Endodermal cell (in vitro differentiated cells): ENCODE measurements around the gene NUP188. TPM values are rescaled to one million over a fixed set of nuclear protein-coding genes. Genes with fewer than 3 reads are reported as not detected.

Experiments used
- DNase-seq: peaks from one replicate; pipeline ENCODE4 v3.0.0-alpha.2; 2017
- H3K27ac ChIP-seq: 2 replicates; pipeline ENCODE4 v1.5.1; 2013; ENCODE audit warnings: mild to moderate bottlenecking, low read depth, low read length, moderate library complexity
- H3K27me3 ChIP-seq: 2 replicates; pipeline ENCODE4 v1.6.1; 2013; ENCODE audit warnings: mild to moderate bottlenecking, low read length, moderate library complexity; ENCODE audit not compliant: insufficient read depth, control insufficient read depth, poor library complexity, severe bottlenecking
- H3K36me3 ChIP-seq: 2 replicates; pipeline ENCODE4 v1.7.0; 2013; ENCODE audit warnings: mild to moderate bottlenecking, low read length, moderate library complexity; ENCODE audit not compliant: control insufficient read depth, insufficient read depth
- H3K4me1 ChIP-seq: one replicate; pipeline ENCODE4 v1.7.0; 2013; ENCODE audit warnings: low read length; ENCODE audit not compliant: control insufficient read depth, insufficient read depth
- H3K4me3 ChIP-seq: 2 replicates; pipeline ENCODE4 v1.5.1; 2013; ENCODE audit warnings: mild to moderate bottlenecking, low read length, moderate library complexity
- H3K9ac ChIP-seq: 2 replicates; pipeline ENCODE4 v1.6.1; 2013; ENCODE audit warnings: mild to moderate bottlenecking, low read length, moderate library complexity; ENCODE audit not compliant: poor library complexity, severe bottlenecking; ENCODE audit errors: extremely low read depth
- H3K9me3 ChIP-seq: 2 replicates; pipeline ENCODE4 v1.6.1; 2013; ENCODE audit warnings: mild to moderate bottlenecking, low read length, moderate library complexity; ENCODE audit not compliant: control insufficient read depth
- H3K27ac Mint-ChIP-seq: 2 replicates; pipeline ENCODE4 v1.8.0; 2020; ENCODE audit warnings: mixed read lengths
- H3K27me3 Mint-ChIP-seq: 2 replicates; pipeline ENCODE4 v1.8.0; 2021; ENCODE audit warnings: mild to moderate bottlenecking, mixed read lengths; ENCODE audit not compliant: insufficient read depth
- H3K36me3 Mint-ChIP-seq: 2 replicates; pipeline ENCODE4 v1.8.0; 2020; ENCODE audit warnings: low read depth, mixed read lengths
- H3K4me1 Mint-ChIP-seq: 2 replicates; pipeline ENCODE4 v1.8.0; 2020; ENCODE audit warnings: mixed read lengths
- H3K4me3 Mint-ChIP-seq: 2 replicates; pipeline ENCODE4 v1.8.0; 2020; ENCODE audit warnings: mild to moderate bottlenecking, moderate library complexity, mixed read lengths
- H3K9me3 Mint-ChIP-seq: 2 replicates; pipeline ENCODE4 v1.8.0; 2020; ENCODE audit warnings: mild to moderate bottlenecking, mixed read lengths
- CTCF ChIP-seq: fragments of 200-600 bp; sonication (generic); conservative IDR thresholded peaks from 2 replicates; pipeline ENCODE4 v1.5.0; 2021; ENCODE audit warnings: antibody characterized with exemption, mild to moderate bottlenecking
- WGBS, 2 experiments: methylation state at CpG; one replicate each; pipeline versions ENCODE4 v1.1.5 to v1.1.7; 2013; ENCODE audit warnings: missing lambda C conversion rate in 2 of 2, mixed read lengths in 1 of 2; ENCODE audit not compliant: insufficient coverage in 1 of 2, insufficient read length in 1 of 2; 5-methylcytosine and 5-hydroxymethylcytosine counted together
- total RNA-seq, 2 donors: library from RNA; stranded (reverse); fragmentation: NEBNext Ultra II Directional in 1 of 2; extraction: Animal tissue kit (Norgen Biotek cat#: 25700) in 1 of 2; gene quantifications; 2 replicates in 1 of 2; 3 replicates in 1 of 2; pipeline ENCODE4 v1.2.1, GENCODE V29; 2021

NUP188 gene
- total RNA-seq, 2 donors from 2014 or later: 89.8 to 94.8 TPM

DNA sequence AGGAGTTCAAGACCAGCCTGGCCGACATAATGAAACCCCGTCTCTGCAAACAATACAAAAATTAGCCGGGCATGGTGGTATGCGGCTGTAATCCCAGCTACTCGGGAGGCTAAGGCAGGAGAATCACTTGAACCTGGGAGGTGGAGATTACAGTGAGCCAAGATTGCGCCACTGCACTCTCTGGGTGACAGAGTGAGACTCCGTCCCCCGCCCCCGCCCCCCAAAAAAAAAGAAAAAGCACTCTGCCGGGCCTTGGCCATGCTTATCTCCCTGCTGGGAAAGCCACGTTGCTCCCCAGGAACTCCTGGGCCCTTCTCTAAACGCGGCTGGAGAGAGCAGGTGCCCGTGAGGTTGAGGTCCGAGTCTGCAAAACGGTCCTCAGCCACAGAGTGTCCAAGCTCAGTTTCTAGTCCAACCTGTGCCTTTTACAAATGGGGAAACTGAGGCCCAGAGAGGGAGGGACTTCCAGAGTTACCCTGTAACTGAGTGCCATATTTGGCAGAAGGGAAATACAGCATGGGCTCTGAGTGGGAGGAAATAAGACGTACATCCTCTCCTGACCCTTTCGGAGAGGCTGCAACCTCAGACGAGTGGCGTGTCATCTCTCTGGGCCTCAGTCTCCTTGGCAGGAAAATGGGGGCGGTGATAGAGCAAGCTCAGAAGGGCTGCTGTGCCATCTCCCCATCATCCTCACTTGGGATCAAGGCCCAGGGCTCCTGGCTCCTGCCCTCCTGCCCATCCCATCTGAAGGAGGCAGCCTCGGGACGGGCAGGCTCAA is 33.3 kb upstream of the NUP188 start:
- Histone ChIP-seq H3K27me3 (no peaks in the 10 kb centered on the region), H3K9me3 (no peaks in the 10 kb centered on the region), H3K27ac (no peak overlapping the region), H3K9ac (no peak overlapping the region), H3K4me1 (peaks cover 16% of the 10 kb centered on the region), H3K4me3 (no peak overlapping the region), H3K36me3 (peaks cover 73% of the 10 kb centered on the region)
- Mint-ChIP-seq H3K9me3 (no peaks in the 10 kb centered on the region), H3K4me1 (peaks cover 26% of the 10 kb centered on the region), H3K27me3 (no peaks in the 10 kb centered on the region), H3K27ac (no peak overlapping the region), H3K4me3 (no peak overlapping the region), H3K36me3 (peaks cover 43% of the 10 kb centered on the region)
- WGBS, 2 experiments: 90 to 94% methylated on average over 14 to 23 of the region's 23 CpGs
- TF ChIP-seq CTCF: no peak
- no peak for DNase-seq

DNA sequence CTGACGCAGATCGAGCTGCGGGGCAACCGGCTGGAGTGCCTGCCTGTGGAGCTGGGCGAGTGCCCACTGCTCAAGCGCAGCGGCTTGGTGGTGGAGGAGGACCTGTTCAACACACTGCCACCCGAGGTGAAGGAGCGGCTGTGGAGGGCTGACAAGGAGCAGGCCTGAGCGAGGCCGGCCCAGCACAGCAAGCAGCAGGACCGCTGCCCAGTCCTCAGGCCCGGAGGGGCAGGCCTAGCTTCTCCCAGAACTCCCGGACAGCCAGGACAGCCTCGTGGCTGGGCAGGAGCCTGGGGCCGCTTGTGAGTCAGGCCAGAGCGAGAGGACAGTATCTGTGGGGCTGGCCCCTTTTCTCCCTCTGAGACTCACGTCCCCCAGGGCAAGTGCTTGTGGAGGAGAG is 31.3 kb upstream of the NUP188 start:
- Mint-ChIP-seq H3K9me3 (no peaks in the 10 kb centered on the region), H3K36me3 (peaks cover 36% of the 10 kb centered on the region), H3K4me1 (peaks cover 23% of the 10 kb centered on the region), H3K4me3 (no peak overlapping the region), H3K27me3 (no peaks in the 10 kb centered on the region), H3K27ac (no peak overlapping the region)
- DNase-seq: peak; percentile 50
- TF ChIP-seq CTCF: no peak
- Histone ChIP-seq H3K4me3 (no peak overlapping the region), H3K36me3 (peaks cover 54% of the 10 kb centered on the region), H3K4me1 (peaks cover 9% of the 10 kb centered on the region), H3K9me3 (no peaks in the 10 kb centered on the region), H3K9ac (no peak overlapping the region), H3K27me3 (no peaks in the 10 kb centered on the region), H3K27ac (no peak overlapping the region)
- 94 to 97% methylated on average over 10 to 18 of the region's 18 CpGs for WGBS, 2 experiments

DNA sequence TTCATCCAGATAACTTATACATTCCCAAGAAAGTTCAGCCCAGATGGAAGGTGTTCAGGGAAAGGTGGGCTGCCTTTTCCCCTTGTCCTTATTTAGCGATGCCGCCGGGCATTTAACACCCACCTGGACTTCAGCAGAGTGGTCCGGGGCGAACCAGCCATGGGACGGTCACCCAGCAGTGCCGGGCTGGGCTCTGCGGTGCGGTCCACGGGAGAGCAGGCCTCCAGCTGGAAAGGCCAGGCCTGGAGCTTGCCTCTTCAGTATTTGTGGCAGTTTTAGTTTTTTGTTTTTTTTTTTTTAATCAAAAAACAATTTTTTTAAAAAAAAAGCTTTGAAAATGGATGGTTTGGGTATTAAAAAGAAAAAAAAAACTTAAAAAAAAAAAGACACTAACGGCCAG is 30.8 kb upstream of the NUP188 start:
- H3K9me3 ChIP-seq: no peaks in the 10 kb centered on the region
- peaks cover 36% of the 10 kb centered on the region for H3K36me3 Mint-ChIP-seq
- no peak overlapping the region for H3K4me3 Mint-ChIP-seq
- no peaks in the 10 kb centered on the region for H3K9me3 Mint-ChIP-seq
- peaks cover 4% of the 10 kb centered on the region for H3K4me1 ChIP-seq
- H3K27ac Mint-ChIP-seq: no peak overlapping the region
- H3K4me1 Mint-ChIP-seq: peaks cover 24% of the 10 kb centered on the region
- no peak for TF ChIP-seq CTCF
- H3K27me3 ChIP-seq: no peaks in the 10 kb centered on the region
- H3K4me3 ChIP-seq: no peak overlapping the region
- no peak overlapping the region for H3K27ac ChIP-seq
- H3K36me3 ChIP-seq: peaks cover 49% of the 10 kb centered on the region
- no peak for DNase-seq
- H3K27me3 Mint-ChIP-seq: no peaks in the 10 kb centered on the region
- 97 to 100% methylated on average over 5 to 11 of the region's 11 CpGs for WGBS, 2 experiments
- H3K9ac ChIP-seq: no peak overlapping the region
